Body of pancreas (tissue), 4 donors: ENCODE data around the gene NCBP2.

ENCODE experiments used
- CTCF ChIP-seq, 7 experiments: fragments of 450-650 bp in 4 of 7; fragments of 200-600 bp in 3 of 7; sonication (generic) in 3 of 7; IDR thresholded peaks; one replicate each; pipeline ENCODE4 v1.5.1; 2016 to 2019; ENCODE audit warnings: antibody characterized with exemption in 7 of 7
- POLR2A ChIP-seq, 3 donors: fragments of 450-650 bp; IDR thresholded peaks; one replicate each; pipeline ENCODE4 v1.6.1; 2016; ENCODE audit warnings: antibody characterized with exemption in 3 of 3, mild to moderate bottlenecking in 2 of 3

GRCh38 chr3:196962108-196962929, 20.0 kb upstream of the NCBP2 start:
- TF ChIP-seq POLR2A (IDR thresholded peaks at IDR 0.05) (no peak), CTCF (IDR thresholded peaks at IDR 0.05) (no peak)
